H1 (cell line): Measurements from ENCODE around the gene RCOR2. TPM values are rescaled to one million over a fixed set of nuclear protein-coding genes. Genes with fewer than 3 reads are reported as not detected.

Source experiments
- CTCF ChIA-PET: fragments of 300-600 bp; sonication (Branson Sonifier 250); formaldehyde crosslinking; loops from one replicate; lab custom pipeline; 2021; ENCODE audit not compliant: partially characterized antibody; lab: Charles Lee
- POLR2A ChIA-PET: fragments of 300-600 bp; sonication (Branson Sonifier 250); formaldehyde crosslinking; loops from one replicate; lab custom pipeline; 2021; ENCODE audit warnings: inconsistent platforms; ENCODE audit not compliant: partially characterized antibody; lab: Charles Lee
- DNase-seq, 2 experiments: peaks; one replicate each; pipeline versions ENCODE4 v3.0.0 to v3.0.0-alpha.2; 2010 to 2022; ENCODE audit warnings: low spot score in 2 of 2, low read depth in 1 of 2, mixed read lengths in 1 of 2
- FAIRE-seq: peaks from 2 replicates; lab custom pipeline; 2011; peaks lifted over from hg19 to GRCh38; lab: Jason Lieb, UNC
- H2AFZ ChIP-seq: 2 replicates; pipeline ENCODE4 v1.8.1; 2012; ENCODE audit warnings: low read length, inconsistent platforms
- H2AK5ac ChIP-seq: 2 replicates; pipeline ENCODE4 v1.6.1; 2013; ENCODE audit warnings: low read depth, low read length
- H2BK120ac ChIP-seq: replicated peaks from 2 replicates; pipeline ENCODE3; 2013; ENCODE audit warnings: low read depth, low read length, inconsistent platforms
- H2BK12ac ChIP-seq: 2 replicates; pipeline ENCODE4 v1.6.1; 2013; ENCODE audit warnings: low read depth, low read length
- H2BK15ac ChIP-seq: 2 replicates; pipeline ENCODE4 v1.6.1; 2013; ENCODE audit warnings: low read length
- H2BK20ac ChIP-seq: 2 replicates; pipeline ENCODE4 v1.6.1; 2013; ENCODE audit warnings: low read length
- H2BK5ac ChIP-seq: 2 replicates; pipeline ENCODE4 v1.6.1; 2013; ENCODE audit warnings: low read depth, low read length
- H3K14ac ChIP-seq: 2 replicates; pipeline ENCODE4 v1.6.1; 2013; ENCODE audit warnings: inconsistent platforms; ENCODE audit not compliant: insufficient read length
- H3K18ac ChIP-seq: 2 replicates; pipeline ENCODE4 v1.6.1; 2013; ENCODE audit warnings: low read length; ENCODE audit errors: extremely low read depth
- H3K23ac ChIP-seq: 2 replicates; pipeline ENCODE4 v1.6.1; 2013; ENCODE audit warnings: inconsistent platforms; ENCODE audit not compliant: insufficient read length
- H3K23me2 ChIP-seq: 2 replicates; pipeline ENCODE4 v1.6.1; 2013; ENCODE audit warnings: low read depth, low read length
- H3K27ac ChIP-seq: 2 replicates; pipeline ENCODE4 v1.6.1; 2011; ENCODE audit warnings: low read depth, low read length, inconsistent platforms
- H3K27me3 ChIP-seq, 4 experiments: replicated peaks in 1 of 4; 1 replicate in 1 of 4; 2 replicates in 3 of 4; pipeline versions ENCODE4 v1.6.1 to v1.8.1; 2011 to 2013; ENCODE audit warnings: low read length in 3 of 4, mild to moderate bottlenecking in 3 of 4, inconsistent platforms in 2 of 4, mixed read lengths in 2 of 4, moderate library complexity in 1 of 4; ENCODE audit not compliant: control insufficient read depth in 3 of 4, insufficient read depth in 3 of 4; ENCODE audit errors: extremely low read depth in 1 of 4
- H3K36me3 ChIP-seq, 4 experiments: 2 replicates each; pipeline versions ENCODE4 v1.6.1 to v1.8.1; 2011 to 2013; ENCODE audit warnings: mild to moderate bottlenecking in 4 of 4, low read length in 3 of 4, moderate library complexity in 2 of 4, control low read depth in 1 of 4, inconsistent platforms in 1 of 4; ENCODE audit not compliant: insufficient read depth in 4 of 4, control insufficient read depth in 2 of 4
- H3K4ac ChIP-seq: replicated peaks from 2 replicates; pipeline ENCODE3; 2013; ENCODE audit warnings: low read length, low read depth, mixed read lengths, inconsistent platforms; ENCODE audit not compliant: insufficient read length
- H3K4me1 ChIP-seq, 4 experiments: replicated peaks in 1 of 4; 1 replicate in 1 of 4; 2 replicates in 3 of 4; pipeline versions ENCODE4 v1.6.1 to v1.8.1; 2011 to 2013; ENCODE audit warnings: low read length in 3 of 4, inconsistent platforms in 2 of 4, mixed read lengths in 1 of 4; ENCODE audit not compliant: insufficient read depth in 4 of 4, control insufficient read depth in 3 of 4
- H3K4me2 ChIP-seq, 2 experiments: 2 replicates each; pipeline versions ENCODE4 v1.6.1 to v1.8.1; 2011 to 2013; ENCODE audit warnings: low read depth in 2 of 2, low read length in 2 of 2, control low read depth in 1 of 2, inconsistent platforms in 1 of 2, mild to moderate bottlenecking in 1 of 2; ENCODE audit not compliant: insufficient read depth in 1 of 2
- H3K4me3 ChIP-seq, 4 experiments: fragments of 200-600, 300-600 bp in 1 of 4; sonication (generic), shearing (Covaris generic), sonication (Bioruptor Twin) in 1 of 4; 2 replicates each; pipeline versions ENCODE4 v1.5.1 to v1.8.1; 2011 to 2016; ENCODE audit warnings: low read length in 4 of 4, low read depth in 3 of 4, control low read depth in 2 of 4, inconsistent platforms in 2 of 4, mild to moderate bottlenecking in 2 of 4, mixed read lengths in 1 of 4, moderate library complexity in 1 of 4; ENCODE audit not compliant: insufficient read depth in 2 of 4; ENCODE audit errors: extremely low read depth in 1 of 4
- H3K56ac ChIP-seq: replicated peaks from 2 replicates; pipeline ENCODE3; 2013; ENCODE audit warnings: low read depth, mild to moderate bottlenecking, mixed read lengths, low read length, inconsistent platforms; ENCODE audit not compliant: insufficient read length
- H3K79me1 ChIP-seq: 2 replicates; pipeline ENCODE4 v1.6.1; 2013; ENCODE audit warnings: low read depth, low read length, control low read depth
- H3K79me2 ChIP-seq, 2 experiments: 2 replicates each; pipeline versions ENCODE4 v1.6.1 to v1.8.1; 2012 to 2013; ENCODE audit warnings: low read length in 2 of 2, mild to moderate bottlenecking in 2 of 2, inconsistent platforms in 1 of 2; ENCODE audit not compliant: insufficient read depth in 2 of 2, control insufficient read depth in 1 of 2
- H3K9ac ChIP-seq, 4 experiments: replicated peaks in 1 of 4; 1 replicate in 1 of 4; 2 replicates in 3 of 4; pipeline versions ENCODE4 v1.6.1 to v1.8.1; 2011 to 2013; ENCODE audit warnings: low read depth in 3 of 4, low read length in 3 of 4, control low read depth in 2 of 4, mild to moderate bottlenecking in 2 of 4, moderate library complexity in 2 of 4, inconsistent platforms in 1 of 4; ENCODE audit errors: extremely low read depth in 1 of 4
- H3K9me3 ChIP-seq, 2 experiments: 2 replicates each; pipeline versions ENCODE4 v1.6.1 to v1.8.1; 2012 to 2013; ENCODE audit warnings: mild to moderate bottlenecking in 2 of 2, moderate library complexity in 2 of 2, control low read depth in 1 of 2, inconsistent platforms in 1 of 2, low read depth in 1 of 2, low read length in 1 of 2, mixed read lengths in 1 of 2; ENCODE audit not compliant: insufficient read depth in 2 of 2
- H4K20me1 ChIP-seq, 2 experiments: replicated peaks in 1 of 2; 2 replicates each; pipeline versions ENCODE3 to v1.8.1; 2011 to 2013; ENCODE audit warnings: inconsistent platforms in 2 of 2, low read length in 2 of 2, mild to moderate bottlenecking in 1 of 2; ENCODE audit not compliant: insufficient read depth in 2 of 2, control insufficient read depth in 1 of 2
- H4K5ac ChIP-seq: 2 replicates; pipeline ENCODE4 v1.6.1; 2013; ENCODE audit warnings: low read length, low read depth, mixed read lengths, inconsistent platforms; ENCODE audit not compliant: insufficient read length
- H4K8ac ChIP-seq: 2 replicates; pipeline ENCODE4 v1.8.0; 2013; ENCODE audit warnings: mild to moderate bottlenecking, moderate library complexity, low read length, inconsistent platforms; ENCODE audit not compliant: insufficient read depth; ENCODE audit errors: extremely low read depth
- H4K91ac ChIP-seq: replicated peaks from 2 replicates; pipeline ENCODE3; 2013; ENCODE audit warnings: low read length, mixed read lengths, inconsistent platforms; ENCODE audit not compliant: insufficient read length
- CHD1 ChIP-seq: IDR thresholded peaks from 2 replicates; pipeline ENCODE4 v1.6.1; 2012; ENCODE audit warnings: low read depth, low read length, improper control_type of control experiment
- CREB1 ChIP-seq: IDR thresholded peaks from 2 replicates; pipeline ENCODE4 v1.6.1; 2012; ENCODE audit warnings: inconsistent platforms
- JUN ChIP-seq: IDR thresholded peaks from 2 replicates; pipeline ENCODE4 v1.6.1; 2011; ENCODE audit warnings: low read depth, mild to moderate bottlenecking, improper control_type of control experiment, low read length
- RAD21 ChIP-seq, 2 experiments: IDR thresholded peaks in 1 of 2; conservative IDR thresholded peaks in 1 of 2; 2 replicates each; pipeline ENCODE4 v1.6.1; 2011; ENCODE audit warnings: low read depth in 2 of 2, low read length in 2 of 2, improper control_type of control experiment in 1 of 2, inconsistent platforms in 1 of 2, mild to moderate bottlenecking in 1 of 2, moderate library complexity in 1 of 2
- SP1 ChIP-seq: IDR thresholded peaks from 2 replicates; pipeline ENCODE4 v1.6.1; 2011; ENCODE audit warnings: low read depth, low read length
- SP4 ChIP-seq: IDR thresholded peaks from 2 replicates; pipeline ENCODE4 v1.6.1; 2012; ENCODE audit warnings: low read length, inconsistent platforms
- WGBS, 2 experiments: shearing (Covaris generic) in 1 of 2; methylation state at CpG; one replicate each; pipeline versions ENCODE4 v1.1.6 to v1.1.7; 2013 to 2015; ENCODE audit warnings: low lambda C conversion rate in 2 of 2, mixed read lengths in 2 of 2, inconsistent platforms in 1 of 2, low coverage in 1 of 2, missing lambda C conversion rate in 1 of 2; ENCODE audit not compliant: insufficient replicate concordance in 2 of 2, insufficient coverage in 1 of 2, insufficient read length in 1 of 2; ENCODE audit errors: extremely low coverage in 1 of 2, missing lambda C conversion rate in 1 of 2; 5-methylcytosine and 5-hydroxymethylcytosine counted together
- polyA plus RNA-seq, 7 experiments: library from polyadenylated mRNA; depleted of rRNA in 3 of 7; stranded (reverse) in 5 of 7; unstranded in 2 of 7; fragments of >200 nt in 5 of 7; fragments of 200-250 nt in 2 of 7; gene quantifications; 1 replicate in 5 of 7; 2 replicates in 1 of 7; 4 replicates in 1 of 7; pipeline versions ENCODE4 v1.2.1 to v1.2.3, GENCODE V29; 2011 to 2013; ENCODE audit warnings: missing spikeins in 2 of 7, mixed read lengths in 2 of 7
- total RNA-seq: library from RNA; stranded (reverse); fragmentation: NEBNext Ultra II Directional; extraction: Animal tissue kit (Norgen Biotek cat#: 25700); gene quantifications from 2 replicates; pipeline ENCODE4 v1.2.1, GENCODE V29; 2021

Gene RCOR2
- total and polyA plus RNA-seq, 2 of the 8 experiments (the other 6 are each of a cell fraction or from before 2014, with no cell fraction given) = 54.6 to 78.0 TPM

GRCh38 chr11:63944987-63945386 is 28.0 kb upstream of the RCOR2 start:
- H3K79me2 ChIP-seq = peaks cover 0 to 45% of the 10 kb centered on the region in 2 experiments
- no peak overlapping the region for H2BK20ac ChIP-seq
- H2AK5ac ChIP-seq = no peak overlapping the region
- H2BK15ac ChIP-seq = no peak overlapping the region
- H2AFZ ChIP-seq = no peak overlapping the region
- no peak overlapping the region for H3K27ac ChIP-seq
- no peak overlapping the region for H3K4ac ChIP-seq
- no peak overlapping the region for H3K18ac ChIP-seq
- FAIRE-seq (no peak), DNase-seq (no peak)
- H2BK12ac ChIP-seq = no peak overlapping the region
- no peaks in the 10 kb centered on the region for H3K9me3 ChIP-seq
- peaks cover 6 to 18% (median 13%) of the 10 kb centered on the region in 4 experiments; a peak in 6 of 8 replicates for H3K36me3 ChIP-seq
- no peaks in the 10 kb centered on the region for H3K23me2 ChIP-seq
- H3K27me3 ChIP-seq = no peaks in the 10 kb centered on the region
- no peak overlapping the region for H3K56ac ChIP-seq
- H3K14ac ChIP-seq = no peak overlapping the region
- H3K4me2 ChIP-seq = no peak overlapping the region
- CTCF ChIA-PET = interaction anchor here (0.7 to 6.3 kb wide), 28 partner anchors 10 to 179 kb away, joined by 3 to 51 read pairs (median 5); partner anchors contain the start of gene RCOR2
- H4K91ac ChIP-seq = no peak overlapping the region
- no peak overlapping the region for H3K23ac ChIP-seq
- H4K5ac ChIP-seq = no peak overlapping the region
- H4K20me1 ChIP-seq = peaks cover 8 to 15% of the 10 kb centered on the region in 2 experiments
- peaks cover 3% of the 10 kb centered on the region; the same call in 1 of the 2 replicates for H3K79me1 ChIP-seq
- H3K9ac ChIP-seq = no peak overlapping the region
- TF ChIP-seq JUN (no peak), CREB1 (no peak), SP4 (no peak), CHD1 (no peak), RAD21 (IDR thresholded peaks at IDR 0.05 in 1 of 2, conservative IDR thresholded peaks at IDR 0.05 in 1 of 2; ENCODE audit: low read depth in 2 of 2, low read length in 2 of 2) (no peak), SP1 (no peak)
- 90% methylated on average over 8 of the region's 8 CpGs; no CpG with 5 or more reads in 1 of the 2 experiments for WGBS, 2 experiments
- no peak overlapping the region for H3K4me3 ChIP-seq
- H3K4me1 ChIP-seq = no peaks in the 10 kb centered on the region; a peak in 1 of 7 replicates
- H2BK120ac ChIP-seq = no peak overlapping the region
- POLR2A ChIA-PET = interaction anchor here (1.0 to 2.6 kb wide), 11 partner anchors 14 to 108 kb away, joined by 3 to 15 read pairs (median 4); partner anchors contain the start of gene RCOR2
- H2BK5ac ChIP-seq = 0 out of 2 replicates have a peak overlapping the region, but pooled peaks have one; percentile 44
- no peak overlapping the region for H4K8ac ChIP-seq
